Measurements from ENCODE around the gene RERE. TPM values are rescaled to one million over a fixed set of nuclear protein-coding genes. Genes with fewer than 3 reads are reported as not detected.
A peak's percentile ranks its signal among the peaks of the same experiment; 100 is the strongest.

The RERE gene
- total RNA-seq, 1 donor, result 55.0 TPM

- Histone ChIP-seq H3K4me1 (ENCODE audit: insufficient read depth, low read length) (peaks cover 28% of the 10 kb centered on the region), H3K4me3 (ENCODE audit: insufficient read depth, low read length) (no peak overlapping the region), H4K20me1 (ENCODE audit: insufficient read depth, low read length) (no peaks in the 10 kb centered on the region), H3K36me3 (ENCODE audit: insufficient read depth, low read length) (no peaks in the 10 kb centered on the region), H3K27ac (ENCODE audit: low read depth, low read length) (peak overlapping the region; percentile 93), H3K79me2 (ENCODE audit: insufficient read depth, low read length) (peaks cover 5% of the 10 kb centered on the region), H2AFZ (ENCODE audit: low read length) (no peak overlapping the region), H3K9me3 (ENCODE audit: low read depth, low read length) (no peaks in the 10 kb centered on the region), H3K27me3 (ENCODE audit: insufficient read depth, low read length) (no peaks in the 10 kb centered on the region), H3K4me2 (ENCODE audit: insufficient read depth, low read length) (peak overlapping the region; percentile 81)
- TF ChIP-seq CTCF (IDR thresholded peaks at IDR 0.05; ENCODE audit: extremely low read depth, low read depth, low read length), result no peak
- DNase-seq (ENCODE audit: insufficient read length, low spot score, missing footprints), result peak; percentile 84
Observed at GRCh38 chr1:8711151-8711550, 106.3 kb downstream of the RERE start.

- no peaks in the 10 kb centered on the region for H3K36me3 ChIP-seq (ENCODE audit: insufficient read depth, low read length)
- H3K4me2 ChIP-seq (ENCODE audit: insufficient read depth, low read length), result no peak overlapping the region
- peaks cover 32% of the 10 kb centered on the region for H3K4me1 ChIP-seq (ENCODE audit: insufficient read depth, low read length)
- H3K27ac ChIP-seq (ENCODE audit: low read depth, low read length), result no peak overlapping the region
- H4K20me1 ChIP-seq (ENCODE audit: insufficient read depth, low read length), result no peaks in the 10 kb centered on the region
- TF ChIP-seq CTCF (IDR thresholded peaks at IDR 0.05; ENCODE audit: extremely low read depth, low read depth, low read length), result no peak
- no peaks in the 10 kb centered on the region for H3K27me3 ChIP-seq (ENCODE audit: insufficient read depth, low read length)
- H3K79me2 ChIP-seq (ENCODE audit: insufficient read depth, low read length), result peaks cover 12% of the 10 kb centered on the region
- H3K4me3 ChIP-seq (ENCODE audit: insufficient read depth, low read length), result no peak overlapping the region
- no peak for DNase-seq (ENCODE audit: insufficient read length, low spot score, missing footprints)
- H2AFZ ChIP-seq (ENCODE audit: low read length), result no peak overlapping the region
- H3K9me3 ChIP-seq (ENCODE audit: low read depth, low read length), result no peaks in the 10 kb centered on the region
Observed at GRCh38 chr1:8708259-8708658, 109.2 kb downstream of the RERE start.

- peaks cover 20% of the 10 kb centered on the region for H3K79me2 ChIP-seq (ENCODE audit: insufficient read depth, low read length)
- no peaks in the 10 kb centered on the region for H4K20me1 ChIP-seq (ENCODE audit: insufficient read depth, low read length)
- no peak overlapping the region for H2AFZ ChIP-seq (ENCODE audit: low read length)
- TF ChIP-seq CTCF (IDR thresholded peaks at IDR 0.05; ENCODE audit: extremely low read depth, low read depth, low read length), result no peak
- H3K4me1 ChIP-seq (ENCODE audit: insufficient read depth, low read length), result peaks cover 24% of the 10 kb centered on the region
- no peak for DNase-seq (ENCODE audit: insufficient read length, low spot score, missing footprints)
- no peak overlapping the region for H3K27ac ChIP-seq (ENCODE audit: low read depth, low read length)
- no peaks in the 10 kb centered on the region for H3K27me3 ChIP-seq (ENCODE audit: insufficient read depth, low read length)
- no peak overlapping the region for H3K4me3 ChIP-seq (ENCODE audit: insufficient read depth, low read length)
- no peaks in the 10 kb centered on the region for H3K9me3 ChIP-seq (ENCODE audit: low read depth, low read length)
- no peaks in the 10 kb centered on the region for H3K36me3 ChIP-seq (ENCODE audit: insufficient read depth, low read length)
- H3K4me2 ChIP-seq (ENCODE audit: insufficient read depth, low read length), result no peak overlapping the region
Observed at GRCh38 chr1:8706995-8707396, 110.4 kb downstream of the RERE start.

- Histone ChIP-seq H3K4me2 (ENCODE audit: insufficient read depth, low read length) (no peak overlapping the region), H3K4me1 (ENCODE audit: insufficient read depth, low read length) (peaks cover 21% of the 10 kb centered on the region), H3K27ac (ENCODE audit: low read depth, low read length) (no peak overlapping the region), H2AFZ (ENCODE audit: low read length) (no peak overlapping the region), H3K79me2 (ENCODE audit: insufficient read depth, low read length) (peaks cover 23% of the 10 kb centered on the region), H3K36me3 (ENCODE audit: insufficient read depth, low read length) (no peaks in the 10 kb centered on the region), H3K4me3 (ENCODE audit: insufficient read depth, low read length) (no peak overlapping the region), H4K20me1 (ENCODE audit: insufficient read depth, low read length) (no peaks in the 10 kb centered on the region), H3K27me3 (ENCODE audit: insufficient read depth, low read length) (no peaks in the 10 kb centered on the region), H3K9me3 (ENCODE audit: low read depth, low read length) (no peaks in the 10 kb centered on the region)
- no peak for DNase-seq (ENCODE audit: insufficient read length, low spot score, missing footprints)
- no peak for TF ChIP-seq CTCF (IDR thresholded peaks at IDR 0.05; ENCODE audit: extremely low read depth, low read depth, low read length)
Observed at GRCh38 chr1:8706291-8706690, 111.1 kb downstream of the RERE start.

All from osteoblast (primary cell).